GM19238 (cell line): ENCODE measurements around the gene DHRS12.
A peak's percentile ranks its signal among the peaks of the same experiment; 100 is the strongest.

ENCODE experiments used
- DNase-seq: peaks from one replicate; pipeline ENCODE4 v3.0.0; 2011; ENCODE audit warnings: low spot score; ENCODE audit not compliant: insufficient read length

DHRS12 gene, protein sequence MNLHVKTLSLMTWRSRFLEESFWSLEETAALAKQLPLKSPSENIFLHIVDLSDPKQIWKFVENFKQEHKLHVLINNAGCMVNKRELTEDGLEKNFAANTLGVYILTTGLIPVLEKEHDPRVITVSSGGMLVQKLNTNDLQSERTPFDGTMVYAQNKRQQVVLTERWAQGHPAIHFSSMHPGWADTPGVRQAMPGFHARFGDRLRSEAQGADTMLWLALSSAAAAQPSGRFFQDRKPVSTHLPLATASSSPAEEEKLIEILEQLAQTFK

DNA sequence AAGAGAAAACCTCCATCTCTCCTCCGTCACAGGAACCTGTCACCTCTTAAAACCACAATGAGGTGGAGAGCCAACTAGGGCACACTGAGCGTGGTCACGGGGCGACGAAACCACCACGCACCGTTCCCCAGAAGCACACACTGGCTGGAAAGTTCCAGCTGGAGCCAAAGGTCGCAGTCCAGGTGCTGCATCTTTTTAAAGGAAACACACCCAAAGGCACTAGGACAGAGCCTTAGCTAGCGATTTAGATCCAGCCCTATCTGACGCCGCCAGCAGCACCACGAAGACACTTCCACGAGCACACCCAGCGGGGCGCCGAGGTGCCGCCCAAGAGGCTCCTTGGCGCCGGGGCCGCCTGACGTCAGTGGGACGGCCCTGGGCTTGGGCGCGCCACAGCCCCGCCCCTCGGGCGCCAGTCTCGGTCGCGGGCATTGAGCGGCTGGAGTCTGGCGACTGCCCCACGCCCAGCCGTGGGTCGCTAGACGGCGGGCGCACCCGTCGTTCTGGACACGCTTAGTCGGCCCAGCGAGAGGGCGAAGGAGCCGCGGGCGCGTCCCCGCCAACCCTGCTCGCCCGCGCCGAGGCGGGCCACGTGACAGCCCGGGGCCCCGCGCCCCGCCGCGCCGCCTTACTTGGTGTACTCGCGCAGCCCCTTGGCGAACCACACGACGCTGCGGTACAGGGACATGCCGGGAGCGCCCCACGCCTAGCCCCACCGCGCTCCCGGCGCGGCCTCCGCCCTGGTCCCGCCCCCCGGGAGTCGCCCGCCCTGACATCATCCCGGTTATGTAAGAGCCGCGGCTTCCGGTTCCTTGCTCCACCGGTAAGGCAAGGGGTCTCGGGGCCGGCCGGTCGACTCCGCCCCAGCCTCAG is at the start of gene DHRS12:
TSS of gene DHRS12 (minus strand) at position 742 of the 873 bp plus-strand sequence. CDS start 4,504 bp downstream, outside the sequence.
- DNase-seq = peak; percentile 89

DNA sequence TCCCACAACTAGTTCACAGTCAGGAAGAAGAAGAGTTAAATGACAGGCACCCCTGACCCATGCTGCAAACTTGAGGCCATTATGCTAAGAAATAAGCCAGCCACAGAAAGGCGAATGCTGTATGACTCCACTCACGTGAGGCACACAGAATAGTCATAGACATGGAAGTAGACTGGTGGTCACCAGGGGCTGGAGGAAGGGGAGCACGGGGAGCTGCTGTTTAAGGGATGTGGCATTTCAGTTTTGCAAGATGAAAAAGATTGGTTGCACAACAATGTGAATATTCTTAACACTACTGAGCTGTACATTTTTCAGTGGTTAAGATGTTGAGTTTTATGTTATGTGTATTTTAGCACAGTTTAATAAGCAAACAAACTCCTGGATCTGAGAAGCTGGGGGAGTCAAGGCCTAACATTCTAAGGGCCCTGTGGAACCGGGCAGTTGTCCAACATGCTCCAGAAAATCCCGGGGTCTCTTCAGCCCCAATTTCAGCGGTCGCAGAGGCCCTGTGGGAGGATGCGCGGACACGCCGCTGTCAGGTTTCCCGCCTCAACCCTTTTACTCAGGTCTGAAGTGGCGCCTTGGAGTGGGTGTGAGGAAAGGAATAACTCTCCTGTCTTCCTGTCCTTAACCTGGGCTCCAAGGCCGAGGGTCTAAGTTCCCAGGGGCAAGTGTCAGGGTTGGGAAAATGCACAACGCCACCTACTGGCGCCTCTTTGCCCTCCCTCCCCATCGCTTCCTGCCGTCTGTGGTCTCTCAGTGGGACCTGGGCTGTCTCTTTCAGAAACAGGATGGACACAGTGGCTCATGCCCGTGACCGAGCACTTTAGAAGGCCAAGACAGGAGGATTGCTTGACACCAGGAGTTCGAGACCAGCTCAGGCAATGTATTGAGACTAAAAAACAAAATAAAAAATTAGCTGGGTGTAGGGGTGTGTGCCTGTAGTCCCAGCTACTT is 45.5 kb upstream of the DHRS12 start:
- DNase-seq = peak; percentile 32

DNA sequence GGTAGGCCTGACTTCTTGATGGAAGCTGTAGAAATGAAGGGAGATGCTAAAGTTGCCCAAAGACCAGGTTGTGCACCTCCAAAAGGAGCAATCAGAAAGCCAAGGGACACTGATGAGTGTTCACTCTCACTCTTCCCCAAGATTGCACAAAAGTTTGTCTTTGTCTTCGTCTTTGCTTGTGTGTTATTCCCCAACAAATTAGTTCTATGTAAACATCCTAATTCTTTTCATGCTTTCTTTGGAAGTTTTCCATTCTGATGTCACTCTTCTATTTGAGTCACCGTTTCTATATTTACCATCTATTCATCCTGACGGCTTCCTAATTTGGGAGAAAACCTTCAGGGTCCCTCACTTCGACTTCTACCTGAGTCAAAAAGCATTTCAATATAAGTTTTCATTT is 44.7 kb upstream of the DHRS12 start:
- no peak for DNase-seq

DNA sequence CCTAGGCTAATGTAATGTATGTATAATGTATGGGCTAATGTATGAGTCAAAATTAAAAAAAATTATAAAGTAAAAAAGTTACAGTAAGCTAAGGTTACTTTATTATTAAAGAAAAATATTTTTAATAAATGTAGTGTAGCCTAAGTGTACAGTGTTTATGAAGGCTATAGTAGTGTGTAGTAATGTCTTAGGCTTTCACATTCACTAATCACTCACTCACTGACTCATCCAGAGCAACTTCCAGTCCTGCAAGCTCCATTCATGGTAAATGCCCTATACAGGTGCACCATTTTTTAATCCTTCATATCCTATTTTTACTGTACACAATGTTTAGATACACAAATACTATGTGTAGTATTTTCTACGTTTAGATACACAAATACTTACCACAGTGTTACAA is 42.8 kb upstream of the DHRS12 start:
- no peak for DNase-seq

DNA sequence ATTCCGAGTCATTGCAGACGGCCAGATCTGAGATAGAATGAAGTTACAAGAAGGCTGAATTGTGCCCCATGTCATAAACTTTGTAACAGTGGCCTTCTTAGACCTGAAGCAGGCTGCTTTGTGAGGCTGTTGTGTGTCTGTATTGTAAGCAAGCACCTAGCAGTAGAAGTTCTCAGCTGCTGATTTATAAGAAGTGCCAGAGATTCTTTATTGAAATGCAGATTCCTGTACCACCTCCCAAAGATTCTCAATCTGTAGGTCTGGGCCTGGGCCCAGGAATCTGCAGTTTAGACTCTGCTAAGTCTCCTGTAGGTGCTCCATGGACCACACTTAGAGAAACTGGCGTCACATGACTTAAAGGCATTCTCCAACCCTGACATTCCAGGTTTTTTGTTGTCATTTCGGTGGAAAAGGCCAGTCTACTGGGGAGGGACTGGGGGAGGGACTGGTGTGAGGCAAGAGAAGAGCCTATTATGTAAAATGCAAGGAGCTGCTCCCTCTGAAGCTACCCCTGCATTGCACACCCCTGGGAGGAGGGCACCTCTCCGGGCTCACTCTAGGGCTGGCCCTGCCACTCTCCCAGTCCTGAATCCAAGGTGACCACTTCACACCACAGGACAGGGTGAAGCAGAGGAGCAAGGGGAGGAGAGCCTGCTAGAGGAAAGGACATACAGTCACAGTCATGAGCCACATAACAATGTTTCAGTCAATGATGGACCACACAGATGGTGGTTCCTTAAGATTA is 41.8 kb upstream of the DHRS12 start:
- no peak for DNase-seq

DNA sequence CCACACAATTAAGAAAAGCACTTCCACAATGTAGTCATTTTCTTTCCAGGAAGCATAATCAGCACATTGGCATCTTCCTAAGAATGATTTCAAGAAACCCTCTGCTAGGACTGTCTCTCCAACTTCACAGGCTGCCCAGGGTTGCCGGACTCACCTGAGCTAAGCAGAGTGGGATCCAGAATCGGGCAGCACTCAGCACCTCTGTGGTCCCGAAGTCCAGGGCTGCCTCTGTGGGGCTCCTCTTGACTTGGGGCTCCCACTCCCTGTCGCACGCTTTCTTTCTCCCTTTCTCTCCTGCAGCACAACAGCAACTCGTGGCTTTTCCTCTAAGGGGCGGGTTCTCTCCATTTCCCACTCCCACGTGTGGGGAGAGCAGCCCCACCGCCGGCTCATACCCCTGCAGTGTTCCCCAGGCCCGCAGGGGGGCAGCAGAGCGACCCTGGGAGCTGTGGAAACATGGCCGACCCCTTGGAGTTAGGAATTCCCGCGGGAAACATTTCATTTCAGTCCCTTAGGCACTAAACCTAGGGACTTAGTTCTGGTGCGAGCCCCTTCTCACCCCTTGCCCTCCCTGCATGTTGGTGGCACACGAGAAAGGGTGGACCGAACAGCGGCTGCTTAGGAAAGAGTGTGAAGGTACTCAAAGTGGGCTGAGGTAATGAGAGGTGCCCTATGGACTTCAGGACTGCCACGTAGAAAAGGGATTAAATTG is 41.1 kb upstream of the DHRS12 start, which contains the start of gene TMEM272:
TSS of gene TMEM272 (minus strand) at position 316 of the 712 bp plus-strand sequence. CDS start 6,647 bp downstream, outside the sequence.
- DNase-seq = peak; percentile 66

DNA sequence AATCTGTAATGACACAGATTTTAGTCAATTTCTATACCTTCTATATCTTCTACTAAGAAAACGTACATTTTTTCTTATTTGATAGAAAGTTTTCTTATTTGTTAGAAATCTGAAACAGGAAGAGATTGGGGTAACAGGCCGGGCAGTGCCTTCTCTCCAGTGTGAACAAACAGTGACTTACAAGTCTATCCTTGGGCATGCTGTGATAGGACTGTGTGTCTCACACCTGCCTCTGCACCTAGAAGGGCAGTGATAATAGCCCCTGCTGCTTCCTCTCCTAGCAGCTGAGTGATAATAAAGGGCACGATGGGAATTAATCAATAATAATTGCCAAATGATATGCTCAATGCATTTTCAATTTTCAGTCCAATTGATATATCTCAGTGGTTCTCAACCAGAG is 39.6 kb upstream of the DHRS12 start:
- DNase-seq = no peak

DNA sequence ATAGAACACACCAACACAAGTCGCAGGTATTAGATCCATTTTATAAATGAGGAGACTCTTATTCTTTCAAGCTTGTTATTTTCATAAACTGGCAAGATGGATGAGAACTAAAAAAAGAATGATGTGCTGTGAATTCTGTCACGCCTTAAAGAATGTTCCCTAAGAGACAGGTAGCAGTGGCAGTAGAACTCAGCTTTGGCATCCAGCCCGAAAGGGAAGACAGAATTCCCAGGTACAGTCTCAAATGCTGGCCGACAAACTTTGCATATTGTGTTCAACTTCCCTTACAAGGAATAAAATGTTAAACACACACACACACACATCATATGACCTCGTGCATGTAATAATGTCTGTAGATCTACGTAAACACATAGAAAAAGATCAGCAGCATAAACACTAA is 37.8 kb upstream of the DHRS12 start:
- DNase-seq = no peak

DNA sequence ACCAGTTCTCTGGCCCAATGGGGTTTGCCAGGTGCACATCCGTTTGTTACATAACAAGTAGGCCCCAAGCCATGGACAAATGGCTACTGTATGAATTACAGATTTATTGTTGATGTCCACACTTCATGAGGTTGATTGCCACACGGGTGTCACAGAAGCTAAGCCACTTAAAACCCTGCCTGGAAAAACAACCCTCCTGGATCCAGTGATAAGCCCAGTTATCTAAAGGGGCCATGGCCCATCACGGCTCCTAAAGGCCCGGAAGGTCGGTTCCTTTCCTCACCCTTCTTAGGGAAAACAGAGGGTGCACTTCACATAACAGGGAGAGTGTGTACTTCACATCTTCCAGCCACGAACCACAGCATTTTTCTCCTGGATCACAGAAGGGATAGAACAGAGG is 37.0 kb upstream of the DHRS12 start:
- no peak for DNase-seq

DNA sequence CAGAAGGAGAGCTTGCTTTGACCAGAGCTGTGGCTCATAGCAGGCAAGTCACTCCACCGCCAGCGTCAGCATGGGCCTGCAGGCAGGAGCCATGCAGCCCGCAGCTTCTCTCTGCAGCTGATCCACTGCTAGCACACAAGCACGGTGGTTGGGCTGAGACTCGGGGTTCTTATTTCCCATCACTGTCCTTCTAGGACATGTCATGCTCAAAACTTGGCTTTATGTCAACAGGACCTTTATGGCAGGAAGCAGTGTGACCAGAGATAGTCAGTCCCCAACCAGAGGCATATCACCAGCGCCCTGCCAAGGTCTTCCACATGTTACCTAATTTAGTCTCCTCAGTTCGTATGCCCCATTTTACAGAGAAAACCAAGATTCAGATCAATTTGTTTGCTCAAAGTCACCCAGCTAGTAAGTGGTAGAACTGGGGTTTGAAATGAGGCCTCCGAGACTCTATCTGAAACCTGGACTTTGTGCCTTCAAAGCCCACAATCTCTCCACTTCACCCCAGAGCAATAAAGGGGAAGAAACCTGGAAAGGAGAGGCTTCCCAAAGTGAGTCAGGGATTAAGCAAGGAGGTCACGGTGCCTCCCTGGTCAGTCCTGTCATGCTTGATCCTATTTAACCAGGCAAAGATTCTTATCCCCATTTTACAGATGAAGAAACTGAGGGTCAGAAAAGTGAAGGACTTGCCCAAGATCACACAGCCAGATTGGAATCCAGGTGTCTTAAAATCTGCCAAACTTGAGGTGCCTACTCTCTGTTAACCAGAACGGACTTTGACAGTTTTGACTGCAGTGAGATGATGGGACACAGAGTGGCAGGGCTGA is 36.0 kb upstream of the DHRS12 start:
- no peak for DNase-seq

DNA sequence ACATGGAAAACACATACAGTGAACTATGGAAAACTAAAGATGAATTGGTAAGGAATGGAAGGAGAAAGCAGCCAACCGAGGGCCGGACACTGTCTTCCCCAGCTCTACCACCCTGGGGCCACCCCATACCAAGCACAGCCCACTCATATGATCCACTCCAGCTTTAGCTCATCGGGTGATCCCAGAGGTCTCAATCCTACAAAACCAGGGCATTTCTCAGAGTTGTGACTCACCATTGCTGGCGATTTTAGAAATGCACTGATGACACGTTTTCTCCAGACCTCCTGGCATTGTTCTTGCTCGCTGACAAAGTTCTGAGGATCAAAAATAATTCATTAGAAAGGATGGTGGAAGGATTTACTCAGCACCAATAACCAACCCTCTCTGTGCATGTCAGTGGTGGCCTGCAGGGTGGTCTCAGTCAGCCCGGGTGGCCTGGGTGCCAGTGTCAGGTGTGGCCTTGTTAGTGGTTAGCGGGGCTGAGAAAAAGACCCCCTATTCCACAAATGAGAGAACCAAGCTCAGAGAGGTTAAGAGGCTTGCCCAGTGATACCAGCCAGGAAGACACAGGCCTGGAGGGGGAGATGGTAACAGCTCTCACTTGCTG is 34.4 kb upstream of the DHRS12 start:
- no peak for DNase-seq

DNA sequence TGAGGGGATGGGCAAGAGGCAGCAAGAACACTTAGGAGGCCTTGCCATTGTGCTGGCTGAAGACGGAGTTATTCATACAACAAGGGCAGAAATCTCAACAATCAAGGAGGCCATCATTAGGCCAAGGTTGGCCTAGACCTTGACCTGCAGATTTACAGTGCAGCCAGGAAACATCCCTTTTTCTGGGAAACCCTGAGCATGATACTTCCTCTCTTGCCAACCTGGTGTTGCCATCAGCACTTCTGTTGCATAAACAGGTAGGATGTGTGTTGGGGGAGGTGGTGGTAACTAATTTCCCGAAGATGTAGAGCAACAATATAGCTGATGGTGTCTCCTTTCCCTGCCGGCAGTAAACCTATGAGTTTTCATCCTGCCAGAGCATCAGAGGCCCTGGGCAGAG is 33.1 kb upstream of the DHRS12 start:
- no peak for DNase-seq

DNA sequence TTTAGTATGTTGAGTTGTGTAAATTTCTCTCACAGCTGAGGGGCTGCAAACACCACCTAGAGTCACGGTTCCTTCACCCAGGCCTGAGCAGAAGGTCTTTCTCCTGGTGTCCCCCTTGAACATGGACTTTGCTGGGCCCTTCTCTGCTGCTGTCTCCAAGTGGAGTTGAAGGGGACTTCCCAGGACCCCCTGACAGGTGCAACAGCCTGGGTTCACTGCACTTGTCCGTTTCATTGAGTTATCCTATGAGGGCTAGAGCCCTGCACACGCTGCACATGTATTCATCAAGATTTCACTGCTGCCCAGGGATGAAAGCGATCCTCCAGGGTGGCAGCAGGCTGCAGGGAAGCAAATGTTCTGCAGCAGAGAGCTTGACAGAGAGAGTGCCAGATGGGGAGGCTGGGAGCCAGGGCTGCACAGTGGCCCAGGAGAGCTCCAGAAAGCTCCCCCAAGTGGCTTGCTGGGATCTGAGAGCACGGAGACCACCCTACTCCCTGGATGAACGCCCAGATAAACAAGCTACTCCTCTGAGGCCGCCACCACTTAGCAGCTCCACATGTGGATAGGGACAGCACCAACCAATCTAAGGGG is 30.7 kb upstream of the DHRS12 start:
- no peak for DNase-seq

DNA sequence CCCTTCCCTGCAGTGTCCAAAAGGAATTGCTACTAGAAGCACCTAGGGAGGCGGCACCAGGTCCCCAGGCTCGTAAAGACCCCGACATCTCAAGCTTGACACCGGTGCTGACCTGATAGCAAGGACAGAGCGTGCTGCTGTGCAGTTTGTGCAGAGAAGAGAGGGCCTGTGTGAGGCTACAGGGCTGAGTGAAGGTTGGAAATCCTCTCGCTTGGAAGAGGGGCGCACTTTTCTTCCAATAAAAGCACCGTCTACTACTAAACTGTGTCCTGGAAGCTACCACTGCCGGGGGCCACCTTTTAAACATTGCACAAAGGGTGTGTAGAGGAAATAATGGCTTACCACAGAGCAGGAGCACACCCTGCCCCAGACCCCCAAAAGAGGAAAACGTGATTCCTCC is 30.0 kb upstream of the DHRS12 start:
- DNase-seq = no peak

DNA sequence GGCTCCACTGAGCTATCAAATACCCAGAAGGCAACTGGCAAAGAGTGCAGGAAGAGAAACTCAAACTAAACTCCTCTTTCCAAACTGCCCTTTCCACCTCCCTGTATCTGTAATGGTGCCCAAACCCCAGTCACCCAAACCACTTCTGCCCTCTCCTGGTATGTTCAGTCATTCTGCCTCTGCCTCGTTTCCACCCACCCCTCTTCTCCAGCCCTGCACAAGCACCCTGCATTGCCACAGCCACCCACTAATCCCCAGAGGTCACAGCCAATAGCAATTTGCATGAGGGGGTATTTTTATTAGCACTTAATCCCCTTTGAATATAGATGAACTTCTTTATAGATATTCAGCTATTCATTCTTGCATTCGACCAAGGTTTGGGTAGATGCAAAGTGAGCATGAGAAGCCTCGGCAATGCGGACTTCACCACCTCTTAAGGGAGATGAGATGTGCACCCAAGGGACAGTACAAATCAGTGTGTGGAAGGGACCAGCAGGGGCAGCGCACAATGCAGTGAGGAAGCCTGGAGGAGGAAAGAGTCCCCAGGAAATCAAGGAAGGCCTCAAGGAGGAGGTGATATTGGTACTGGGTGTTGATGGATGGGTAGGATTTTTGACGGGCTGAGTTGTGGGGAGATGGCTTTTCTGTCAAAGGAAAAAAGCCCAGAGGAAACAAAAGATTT is 28.6 kb upstream of the DHRS12 start:
- peak; percentile 41 for DNase-seq

DNA sequence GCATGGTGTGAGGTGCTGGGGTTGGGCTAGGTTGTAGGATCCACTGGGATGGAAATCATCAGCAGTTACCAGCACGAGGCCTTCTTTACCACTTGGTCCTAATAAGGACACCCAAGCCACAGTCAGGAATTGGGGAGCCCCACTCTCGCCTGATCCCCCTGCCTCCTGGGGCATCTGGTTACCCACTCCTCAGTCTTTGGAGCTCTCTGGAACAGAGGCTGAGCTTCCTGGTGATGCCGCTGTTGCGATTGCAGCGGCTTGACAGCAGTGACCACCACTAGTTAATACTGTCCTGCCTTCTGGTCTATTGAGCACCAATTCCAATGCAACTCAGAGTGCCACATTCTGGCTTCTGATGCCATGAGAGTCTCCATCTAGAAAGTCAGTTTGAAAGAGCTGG is 27.6 kb upstream of the DHRS12 start:
- DNase-seq = no peak

DNA sequence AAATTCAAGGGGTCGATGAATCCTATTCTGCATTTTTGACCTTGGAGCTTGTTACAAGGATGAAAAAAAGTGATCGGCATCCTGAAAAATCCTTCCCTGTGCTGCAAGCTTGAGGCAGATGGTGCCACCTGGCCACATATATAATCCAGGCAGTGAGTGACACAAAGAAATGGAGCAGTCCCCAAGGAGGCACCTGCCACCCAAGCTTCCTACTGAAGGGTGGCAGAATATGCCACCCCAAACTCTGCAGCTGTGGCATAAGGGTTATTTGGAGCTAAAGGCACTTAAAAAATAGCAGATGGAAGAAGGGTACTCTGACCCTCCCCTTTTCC is 25.6 kb upstream of the DHRS12 start:
- DNase-seq = no peak
